HEK293 (cell line): ENCODE results near the gene NRG2.

Experiments
- GLIS2 ChIP-seq: fragments of 450-650 bp; formaldehyde crosslinking; IDR thresholded peaks from 2 replicates; pipeline ENCODE4 v1.5.1; 2016; ENCODE audit warnings: missing biosample characterization, missing genetic modification characterization
- RBAK ChIP-seq: fragments of 450-650 bp; formaldehyde crosslinking; IDR thresholded peaks from 2 replicates; pipeline ENCODE4 v1.5.1; 2016; ENCODE audit warnings: missing biosample characterization, missing genetic modification characterization
- ZNF214 ChIP-seq: fragments of 450-650 bp; formaldehyde crosslinking; IDR thresholded peaks from 2 replicates; pipeline ENCODE4 v1.5.1; 2017; ENCODE audit warnings: missing biosample characterization, mild to moderate bottlenecking, missing genetic modification characterization, borderline replicate concordance
- ZNF416 ChIP-seq: fragments of 450-650 bp; formaldehyde crosslinking; IDR thresholded peaks from 2 replicates; pipeline ENCODE4 v1.5.1; 2016; ENCODE audit warnings: missing biosample characterization, missing genetic modification characterization
- ZSCAN30 ChIP-seq: fragments of 450-650 bp; IDR thresholded peaks from 2 replicates; pipeline ENCODE4 v1.5.1; 2018; ENCODE audit warnings: missing biosample characterization, mild to moderate bottlenecking, missing genetic modification characterization, moderate library complexity
- TF ChIP-seq, protein P1 (sequence below): fragments of 450-650 bp; formaldehyde crosslinking; IDR thresholded peaks from 2 replicates; pipeline ENCODE4 v1.5.1; 2016; ENCODE audit warnings: missing biosample characterization, missing genetic modification characterization

- no peak for TF ChIP-seq RBAK (tag by site-specific recombination)
- TF ChIP-seq GLIS2 (tag by site-specific recombination), result no peak
- TF ChIP-seq, protein P1, sequence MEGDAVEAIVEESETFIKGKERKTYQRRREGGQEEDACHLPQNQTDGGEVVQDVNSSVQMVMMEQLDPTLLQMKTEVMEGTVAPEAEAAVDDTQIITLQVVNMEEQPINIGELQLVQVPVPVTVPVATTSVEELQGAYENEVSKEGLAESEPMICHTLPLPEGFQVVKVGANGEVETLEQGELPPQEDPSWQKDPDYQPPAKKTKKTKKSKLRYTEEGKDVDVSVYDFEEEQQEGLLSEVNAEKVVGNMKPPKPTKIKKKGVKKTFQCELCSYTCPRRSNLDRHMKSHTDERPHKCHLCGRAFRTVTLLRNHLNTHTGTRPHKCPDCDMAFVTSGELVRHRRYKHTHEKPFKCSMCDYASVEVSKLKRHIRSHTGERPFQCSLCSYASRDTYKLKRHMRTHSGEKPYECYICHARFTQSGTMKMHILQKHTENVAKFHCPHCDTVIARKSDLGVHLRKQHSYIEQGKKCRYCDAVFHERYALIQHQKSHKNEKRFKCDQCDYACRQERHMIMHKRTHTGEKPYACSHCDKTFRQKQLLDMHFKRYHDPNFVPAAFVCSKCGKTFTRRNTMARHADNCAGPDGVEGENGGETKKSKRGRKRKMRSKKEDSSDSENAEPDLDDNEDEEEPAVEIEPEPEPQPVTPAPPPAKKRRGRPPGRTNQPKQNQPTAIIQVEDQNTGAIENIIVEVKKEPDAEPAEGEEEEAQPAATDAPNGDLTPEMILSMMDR, result no peak
- TF ChIP-seq ZNF416 (tag by site-specific recombination), result no peak
- no peak for TF ChIP-seq ZNF214
- TF ChIP-seq ZSCAN30 (tag by site-specific recombination), result no peak
Observed at GRCh38 chr5:140027807-140028206, 15.3 kb downstream of the NRG2 start.
